ENCODE data around the gene DLX6. TPM values are rescaled to one million over a fixed set of nuclear protein-coding genes. Genes with fewer than 3 reads are reported as not detected.

Gene DLX6
- total RNA-seq, 1 experiment from 2014 or later: 3.4 TPM

Other genes starting within 250 kb of the DLX6 start
- not detected in 2 replicates for gene DLX5, start 19.3 kb downstream of the DLX6 start, total RNA-seq (2014; rRNA removed; shearing (Covaris generic))
- gene SDHAF3, start 112.1 kb downstream of the DLX6 start, total RNA-seq (2014; rRNA removed; shearing (Covaris generic)): 41.3 and 46.2 TPM in 2 replicates

Measured in SJCRH30 (cell line).